ENCODE measurements around the gene ACSL1.
"Not testable (repeated sequence)": the region's sequence is repeated elsewhere in the genome, so short reads cannot be mapped to it uniquely, and the experiment has no call there.

ACSL1 gene

DNA sequence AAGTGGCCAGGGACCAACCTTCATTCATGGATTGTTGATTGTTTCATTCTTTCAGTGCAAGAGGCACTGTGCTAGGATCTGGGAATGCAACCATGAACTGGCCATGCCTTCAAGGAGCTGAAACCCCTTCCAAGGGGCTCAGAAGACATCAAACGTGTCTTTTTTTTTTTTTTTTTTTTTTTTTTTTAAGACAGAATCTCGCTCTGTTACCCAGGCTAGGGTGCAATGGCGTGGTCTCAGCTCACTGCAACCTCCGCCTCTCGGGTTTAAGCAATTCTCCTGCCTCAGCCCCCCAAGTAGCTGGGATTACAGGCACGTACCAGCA is 13.3 kb upstream of the ACSL1 start:
- not testable (repeated sequence) for DNase-seq (ENCODE audit: low read depth in 2 of 2)

GRCh38 chr4:184838249-184839074 is 12.7 kb upstream of the ACSL1 start:
- DNase-seq (ENCODE audit: low read depth in 2 of 2): no peak

DNA sequence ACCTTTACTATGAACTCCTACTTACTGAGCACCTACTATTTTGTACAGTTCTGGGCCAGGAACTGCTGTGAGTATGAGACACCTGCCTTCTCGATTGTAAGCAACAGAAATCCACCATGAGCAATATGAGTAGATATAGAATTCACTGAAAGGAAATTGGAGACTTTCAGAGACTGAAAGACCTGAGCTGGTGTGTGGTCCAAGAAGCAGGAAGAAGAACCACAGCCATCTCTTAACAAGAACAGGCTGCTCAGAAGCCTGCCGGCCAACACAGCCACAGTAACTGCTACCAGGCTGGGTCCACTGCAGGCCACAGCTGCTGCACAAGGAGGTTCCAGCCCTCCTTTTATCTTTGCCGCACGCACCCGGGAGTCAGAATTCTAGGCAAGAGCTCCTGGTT is 10.8 kb upstream of the ACSL1 start:
- DNase-seq (ENCODE audit: low read depth in 2 of 2): no peak

- DNase-seq (ENCODE audit: low read depth in 2 of 2): no peak
Measured at GRCh38 chr4:184833046-184833838, 7.5 kb upstream of the ACSL1 start.

GRCh38 chr4:184831153-184831552 is 5.4 kb upstream of the ACSL1 start:
- no peak for DNase-seq (ENCODE audit: low read depth in 2 of 2)

DNA sequence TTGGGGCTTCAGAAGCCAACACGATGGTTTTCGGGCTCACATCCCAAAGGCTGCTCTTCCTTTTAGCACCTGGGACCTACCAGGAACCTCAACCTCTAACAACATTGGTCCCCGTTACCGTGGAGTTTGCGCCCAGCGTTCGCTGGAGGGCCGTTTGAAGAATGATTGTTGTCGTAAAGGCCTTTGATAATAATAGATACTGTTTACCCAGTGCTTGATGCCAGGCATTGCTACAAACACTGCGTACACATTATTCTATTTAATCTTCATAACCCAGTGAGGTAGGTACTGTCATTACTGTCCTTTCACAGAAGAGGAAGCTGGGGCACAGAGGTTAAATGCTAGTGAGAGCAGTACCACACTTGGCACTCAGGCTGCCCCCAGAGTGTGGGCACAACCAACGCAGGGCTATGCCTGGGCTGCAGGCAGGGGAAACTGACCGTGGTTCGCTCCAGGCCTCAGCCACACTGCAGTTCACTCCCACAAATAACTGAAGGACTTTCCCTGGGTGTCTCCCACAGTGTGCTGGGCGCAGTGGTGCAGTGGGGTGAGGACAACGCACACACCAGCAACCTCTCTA is 1.0 kb upstream of the ACSL1 start:
- no peak for DNase-seq (ENCODE audit: low read depth in 2 of 2)

DNA sequence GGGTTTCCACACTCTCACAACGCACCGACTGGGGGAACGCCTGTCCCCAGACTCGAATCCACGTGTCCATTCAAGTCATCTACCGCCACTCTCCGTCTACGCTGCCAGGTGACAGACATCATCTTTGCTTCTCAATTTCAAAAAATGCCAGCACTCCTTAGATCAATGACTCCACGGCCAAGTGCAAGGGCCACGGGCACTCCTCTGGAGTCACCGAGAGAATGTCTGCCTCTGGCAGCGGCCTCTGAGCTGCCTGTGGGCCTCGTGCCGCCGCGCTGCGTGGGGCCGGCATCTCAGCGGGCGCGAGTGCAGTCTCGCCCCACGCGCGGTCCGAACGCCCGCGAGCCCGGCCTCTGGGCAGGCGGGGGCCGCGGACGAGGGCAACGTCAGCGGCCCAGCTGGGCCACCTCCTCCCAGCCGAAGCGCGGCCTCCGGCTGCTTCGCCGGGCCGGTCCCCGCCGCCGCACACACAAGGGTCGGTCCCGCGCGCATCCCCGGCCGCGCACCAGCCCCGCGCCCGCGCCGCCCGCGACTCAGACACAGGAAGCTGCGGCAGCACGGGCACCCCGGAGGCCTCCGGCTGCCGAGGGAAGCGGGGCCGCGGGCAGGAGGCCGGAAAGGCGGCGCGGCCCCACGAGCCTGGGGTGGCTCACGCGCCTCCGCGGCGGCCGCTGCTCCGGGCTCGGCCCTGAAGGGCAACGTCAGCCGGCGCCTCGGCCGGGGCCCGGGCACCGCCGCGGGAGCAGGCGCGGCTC is 450 bp downstream of the ACSL1 start:
- peak; percentile 19 to 27 for DNase-seq (ENCODE audit: low read depth in 2 of 2)

GRCh38 chr4:184824776-184825084 is 1.0 kb downstream of the ACSL1 start:
- DNase-seq (ENCODE audit: low read depth in 2 of 2): no peak

- DNase-seq (ENCODE audit: low read depth in 2 of 2): no peak
Measured at GRCh38 chr4:184824081-184824775, 1.5 kb downstream of the ACSL1 start.

DNA sequence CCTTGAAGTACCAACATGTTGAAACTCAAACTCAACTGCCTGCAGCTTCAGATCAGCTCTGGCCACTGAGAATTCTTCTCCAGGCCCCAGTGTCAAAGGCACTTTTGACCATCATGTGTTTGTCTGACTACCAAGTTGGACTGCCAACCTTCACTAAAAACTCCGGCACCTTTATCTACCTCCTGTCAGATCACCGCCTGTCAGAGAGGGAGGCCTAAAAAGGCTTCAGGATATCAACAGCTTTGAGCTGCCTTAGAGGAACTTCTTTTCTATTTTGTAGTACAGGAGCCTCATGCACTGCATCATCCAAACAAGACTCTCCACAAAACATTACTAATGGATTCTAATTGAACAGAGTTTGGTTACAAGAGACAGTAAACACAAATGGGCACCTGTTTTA is 2.8 kb downstream of the ACSL1 start:
- no peak for DNase-seq (ENCODE audit: low read depth in 2 of 2)

- DNase-seq (ENCODE audit: low read depth in 2 of 2): no peak
Measured at GRCh38 chr4:184822356-184822755, 3.4 kb downstream of the ACSL1 start.

GRCh38 chr4:184821242-184821641 is 4.5 kb downstream of the ACSL1 start:
- DNase-seq (ENCODE audit: low read depth in 2 of 2): no peak

DNA sequence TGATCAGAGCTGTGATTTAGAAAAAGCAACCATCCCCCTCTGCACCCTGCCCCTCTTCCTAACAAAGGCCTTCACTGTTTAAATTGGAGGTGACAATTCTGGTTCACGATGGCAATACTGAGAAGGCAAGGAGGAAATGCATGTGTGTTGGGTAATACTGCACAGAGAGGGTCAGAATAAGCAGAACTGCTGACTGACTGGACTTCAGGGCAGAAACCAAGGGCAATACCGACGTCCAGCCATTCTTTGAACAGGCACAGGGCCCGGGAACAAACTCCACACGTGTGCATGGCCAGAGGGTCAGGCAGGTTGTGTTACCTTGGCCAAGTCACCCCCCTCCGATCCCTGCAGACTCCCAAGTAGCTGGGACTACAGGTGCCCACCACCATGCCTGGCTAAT is 6.0 kb downstream of the ACSL1 start:
- no peak for DNase-seq (ENCODE audit: low read depth in 2 of 2)

GRCh38 chr4:184818216-184818564 is 7.6 kb downstream of the ACSL1 start:
- no peak for DNase-seq (ENCODE audit: low read depth in 2 of 2)

- no peak for DNase-seq (ENCODE audit: low read depth in 2 of 2)
Measured at GRCh38 chr4:184817494-184818215, 8.1 kb downstream of the ACSL1 start.

DNA sequence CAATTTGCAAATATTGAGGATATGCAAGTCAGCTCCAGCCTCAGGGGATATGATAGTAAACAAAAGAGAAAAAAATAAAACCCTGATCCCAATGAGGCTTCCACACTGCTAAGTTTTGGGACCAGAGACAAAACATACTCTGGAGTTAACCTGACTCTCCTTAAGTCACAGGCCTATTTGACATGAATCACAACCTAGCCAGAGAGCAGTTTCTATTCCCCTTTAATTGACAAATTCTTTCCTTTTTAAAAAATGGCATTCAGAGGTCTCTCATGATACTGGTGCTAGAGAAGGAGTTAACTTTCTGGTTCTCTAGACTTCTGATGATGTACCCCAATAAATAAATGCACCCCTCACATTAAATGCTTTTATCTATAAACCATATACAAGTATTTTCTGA is 8.8 kb downstream of the ACSL1 start:
- no peak for DNase-seq (ENCODE audit: low read depth in 2 of 2)

DNA sequence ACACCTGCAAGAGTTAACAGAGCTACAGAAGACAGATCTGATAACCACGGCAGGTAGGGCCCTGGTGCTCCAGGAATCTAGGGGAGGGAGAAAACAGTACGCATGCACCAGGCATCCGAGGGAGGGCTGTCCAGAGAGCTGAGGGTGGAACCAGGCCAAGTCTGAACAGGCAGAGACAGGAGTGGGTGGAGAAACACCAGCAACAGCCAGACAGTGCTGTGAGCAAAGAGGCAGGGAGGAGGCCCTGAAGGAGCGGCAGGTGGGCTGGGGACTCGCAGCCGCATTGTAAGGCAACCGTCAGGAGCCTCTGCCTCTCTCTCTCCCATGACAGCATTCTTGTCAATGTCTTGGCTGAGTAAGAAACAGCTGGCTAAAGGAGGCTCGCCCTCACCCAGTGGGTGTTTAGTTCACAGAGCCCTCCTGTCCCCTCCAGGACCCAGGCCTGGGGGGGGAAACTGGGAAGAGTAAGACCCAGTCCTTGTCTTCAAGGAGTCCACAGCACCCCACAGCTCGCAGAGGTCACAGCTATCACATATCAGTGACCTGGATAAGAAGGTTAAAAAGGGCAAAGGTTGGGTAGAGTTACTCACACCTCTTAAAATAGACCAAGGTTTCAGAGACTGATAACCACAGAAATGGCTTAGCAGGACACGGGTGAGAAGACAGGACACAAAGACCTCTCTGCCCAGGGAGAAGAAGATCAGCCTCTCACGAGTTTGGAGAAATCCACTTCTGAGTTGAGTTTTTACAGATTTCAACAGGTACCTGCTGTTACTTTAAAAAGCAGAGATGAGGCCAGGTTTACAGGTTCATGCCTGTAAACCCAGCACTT is 10.5 kb downstream of the ACSL1 start:
- no peak for DNase-seq (ENCODE audit: low read depth in 2 of 2)

GRCh38 chr4:184814686-184815045 is 11.1 kb downstream of the ACSL1 start:
- no peak for DNase-seq (ENCODE audit: low read depth in 2 of 2)

GRCh38 chr4:184812651-184813181 is 13.1 kb downstream of the ACSL1 start:
- no peak for DNase-seq (ENCODE audit: low read depth in 2 of 2)

- DNase-seq (ENCODE audit: low read depth in 2 of 2): no peak
Measured at GRCh38 chr4:184812199-184812542, 13.6 kb downstream of the ACSL1 start.

All from activated CD4-positive, alpha-beta T cell treated with anti-CD3 and anti-CD28 coated beads for 24 hours (primary cell).